Neutrophil (primary cell): Measurements from ENCODE around the gene FAM117A.

Source experiments
- H3K27ac ChIP-seq: fragments of 200-600 bp; sonication (generic); 2 replicates; pipeline ENCODE4 v1.5.1; 2016; ENCODE audit warnings: mild to moderate bottlenecking, moderate library complexity
- H3K27me3 ChIP-seq: fragments of 200-600 bp; sonication (generic); 2 replicates; pipeline ENCODE4 v1.6.0; 2016; ENCODE audit warnings: mild to moderate bottlenecking
- H3K36me3 ChIP-seq: fragments of 200-600 bp; sonication (generic); 2 replicates; pipeline ENCODE4 v1.5.1; 2017
- H3K4me1 ChIP-seq, 2 experiments: fragments of 200-600 bp in 1 of 2; sonication (generic) in 1 of 2; 1 replicate in 1 of 2; 2 replicates in 1 of 2; pipeline versions ENCODE4 v1.5.1 to v1.6.1; 2013 to 2016; ENCODE audit warnings: low read depth in 1 of 2, low read length in 1 of 2, mild to moderate bottlenecking in 1 of 2, moderate library complexity in 1 of 2; ENCODE audit not compliant: control insufficient read depth in 1 of 2, insufficient read depth in 1 of 2
- H3K4me3 ChIP-seq, 2 experiments: fragments of 200-600 bp in 1 of 2; sonication (generic) in 1 of 2; 1 replicate in 1 of 2; 2 replicates in 1 of 2; pipeline ENCODE4 v1.5.1; 2013 to 2016; ENCODE audit warnings: low read depth in 1 of 2, low read length in 1 of 2, mild to moderate bottlenecking in 1 of 2, moderate library complexity in 1 of 2
- H3K9me3 ChIP-seq: fragments of 200-600 bp; sonication (generic); 2 replicates; pipeline ENCODE4 v1.5.1; 2016
- TF ChIP-seq, protein P1 (sequence below): fragments of 200-600 bp; sonication (generic); IDR thresholded peaks from 2 replicates; pipeline ENCODE4 v1.5.1; 2016; ENCODE audit warnings: antibody characterized with exemption

The FAM117A gene

GRCh38 chr17:49667854-49668253, 96.1 kb downstream of the FAM117A start:
- Histone ChIP-seq H3K36me3 (peaks cover 4% of the 10 kb centered on the region), H3K27ac (peak overlapping the region; percentile 60), H3K4me3 (no peak overlapping the region), H3K4me1 (peaks cover 27 to 32% of the 10 kb centered on the region in 2 experiments), H3K27me3 (no peaks in the 10 kb centered on the region), H3K9me3 (no peaks in the 10 kb centered on the region)
- TF ChIP-seq, protein P1, sequence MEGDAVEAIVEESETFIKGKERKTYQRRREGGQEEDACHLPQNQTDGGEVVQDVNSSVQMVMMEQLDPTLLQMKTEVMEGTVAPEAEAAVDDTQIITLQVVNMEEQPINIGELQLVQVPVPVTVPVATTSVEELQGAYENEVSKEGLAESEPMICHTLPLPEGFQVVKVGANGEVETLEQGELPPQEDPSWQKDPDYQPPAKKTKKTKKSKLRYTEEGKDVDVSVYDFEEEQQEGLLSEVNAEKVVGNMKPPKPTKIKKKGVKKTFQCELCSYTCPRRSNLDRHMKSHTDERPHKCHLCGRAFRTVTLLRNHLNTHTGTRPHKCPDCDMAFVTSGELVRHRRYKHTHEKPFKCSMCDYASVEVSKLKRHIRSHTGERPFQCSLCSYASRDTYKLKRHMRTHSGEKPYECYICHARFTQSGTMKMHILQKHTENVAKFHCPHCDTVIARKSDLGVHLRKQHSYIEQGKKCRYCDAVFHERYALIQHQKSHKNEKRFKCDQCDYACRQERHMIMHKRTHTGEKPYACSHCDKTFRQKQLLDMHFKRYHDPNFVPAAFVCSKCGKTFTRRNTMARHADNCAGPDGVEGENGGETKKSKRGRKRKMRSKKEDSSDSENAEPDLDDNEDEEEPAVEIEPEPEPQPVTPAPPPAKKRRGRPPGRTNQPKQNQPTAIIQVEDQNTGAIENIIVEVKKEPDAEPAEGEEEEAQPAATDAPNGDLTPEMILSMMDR: no peak

GRCh38 chr17:49664706-49665211, 99.2 kb downstream of the FAM117A start:
- H3K4me3 ChIP-seq: no peak overlapping the region
- peaks cover 13 to 14% of the 10 kb centered on the region in 2 experiments for H3K4me1 ChIP-seq
- no peaks in the 10 kb centered on the region for H3K9me3 ChIP-seq
- no peaks in the 10 kb centered on the region for H3K27me3 ChIP-seq
- peaks cover 7% of the 10 kb centered on the region for H3K36me3 ChIP-seq
- H3K27ac ChIP-seq: no peak overlapping the region
- TF ChIP-seq, protein P1: no peak
